ENCODE results near the gene LAGE3. TPM values are rescaled to one million over a fixed set of nuclear protein-coding genes. Genes with fewer than 3 reads are reported as not detected.

The LAGE3 gene
- total RNA-seq, 1 donor from 2014 or later, result 16.9 TPM

GRCh38 chrX:154435171-154435733, 43.8 kb downstream of the LAGE3 start:
- DNase-seq (ENCODE audit: low read depth in 2 of 2), result no peak

- no peak for DNase-seq (ENCODE audit: low read depth in 2 of 2)
Observed at GRCh38 chrX:154434394-154435168, 44.5 kb downstream of the LAGE3 start.

- no peak for DNase-seq (ENCODE audit: low read depth in 2 of 2)
Observed at GRCh38 chrX:154433605-154434004, 45.5 kb downstream of the LAGE3 start.

DNA sequence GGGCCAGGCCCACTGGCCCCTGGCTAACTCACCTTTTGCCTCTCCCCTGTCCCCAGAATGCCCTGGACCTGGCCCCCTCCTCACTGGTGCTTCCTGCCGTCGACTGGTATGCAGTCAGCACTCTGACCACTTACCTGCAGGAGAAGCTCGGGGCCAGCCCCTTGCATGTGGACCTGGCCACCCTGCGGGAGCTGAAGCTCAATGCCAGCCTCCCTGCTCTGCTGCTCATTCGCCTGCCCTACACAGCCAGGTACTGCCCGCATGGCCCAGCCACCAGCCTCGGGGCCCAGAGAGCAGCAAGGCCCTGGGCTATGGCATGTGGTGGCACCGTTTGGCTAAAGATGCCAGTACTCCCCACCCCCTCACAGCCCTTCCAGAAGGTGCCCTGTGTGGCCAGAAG, 46.9 kb downstream of the LAGE3 start:
- DNase-seq (ENCODE audit: low read depth in 2 of 2), result no peak

- DNase-seq (ENCODE audit: low read depth in 2 of 2), result no peak
Observed at GRCh38 chrX:154431341-154431740, 47.7 kb downstream of the LAGE3 start.

DNA sequence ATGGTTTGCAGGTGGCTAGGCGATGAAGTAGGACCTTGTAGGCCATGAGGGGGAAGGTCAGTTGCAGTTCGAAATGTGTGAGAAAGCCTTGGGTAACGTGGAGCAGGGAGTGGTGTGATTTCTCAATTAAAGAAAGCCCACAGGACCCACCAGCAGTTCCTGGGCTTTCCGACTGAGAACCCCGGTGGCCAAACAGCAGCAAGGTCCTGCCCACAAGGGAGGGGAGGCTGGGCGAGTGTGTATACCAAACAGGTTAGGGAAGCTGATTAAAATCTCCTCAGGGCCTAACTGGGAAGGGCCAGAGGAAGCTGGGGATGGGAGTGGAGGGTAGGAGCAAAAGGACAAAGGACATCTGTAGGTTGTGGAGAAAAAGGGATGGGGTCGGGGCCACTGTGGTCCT, 48.2 kb downstream of the LAGE3 start:
- no peak for DNase-seq (ENCODE audit: low read depth in 2 of 2)

GRCh38 chrX:154430479-154430878, 48.6 kb downstream of the LAGE3 start:
- no peak for DNase-seq (ENCODE audit: low read depth in 2 of 2)

DNA sequence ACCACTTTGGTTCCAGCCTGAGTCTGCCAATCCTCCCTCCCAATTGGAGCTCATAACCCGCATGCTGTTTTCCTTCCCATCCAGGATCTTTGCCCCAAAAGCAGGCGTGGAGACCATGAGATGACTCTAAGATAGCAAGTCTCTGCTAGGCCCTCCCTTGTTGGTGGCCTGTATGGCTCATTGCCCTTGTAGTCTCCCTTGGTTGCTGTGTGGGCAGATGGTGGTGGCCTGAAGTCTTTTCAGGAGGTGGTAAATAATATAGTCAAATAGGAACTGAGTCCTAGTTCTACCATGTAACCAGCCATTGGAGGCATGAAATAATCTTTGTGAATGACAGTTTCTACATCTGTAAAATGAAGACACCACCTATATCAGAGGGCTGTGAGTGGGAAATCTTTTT, 49.4 kb downstream of the LAGE3 start:
- no peak for DNase-seq (ENCODE audit: low read depth in 2 of 2)

DNA sequence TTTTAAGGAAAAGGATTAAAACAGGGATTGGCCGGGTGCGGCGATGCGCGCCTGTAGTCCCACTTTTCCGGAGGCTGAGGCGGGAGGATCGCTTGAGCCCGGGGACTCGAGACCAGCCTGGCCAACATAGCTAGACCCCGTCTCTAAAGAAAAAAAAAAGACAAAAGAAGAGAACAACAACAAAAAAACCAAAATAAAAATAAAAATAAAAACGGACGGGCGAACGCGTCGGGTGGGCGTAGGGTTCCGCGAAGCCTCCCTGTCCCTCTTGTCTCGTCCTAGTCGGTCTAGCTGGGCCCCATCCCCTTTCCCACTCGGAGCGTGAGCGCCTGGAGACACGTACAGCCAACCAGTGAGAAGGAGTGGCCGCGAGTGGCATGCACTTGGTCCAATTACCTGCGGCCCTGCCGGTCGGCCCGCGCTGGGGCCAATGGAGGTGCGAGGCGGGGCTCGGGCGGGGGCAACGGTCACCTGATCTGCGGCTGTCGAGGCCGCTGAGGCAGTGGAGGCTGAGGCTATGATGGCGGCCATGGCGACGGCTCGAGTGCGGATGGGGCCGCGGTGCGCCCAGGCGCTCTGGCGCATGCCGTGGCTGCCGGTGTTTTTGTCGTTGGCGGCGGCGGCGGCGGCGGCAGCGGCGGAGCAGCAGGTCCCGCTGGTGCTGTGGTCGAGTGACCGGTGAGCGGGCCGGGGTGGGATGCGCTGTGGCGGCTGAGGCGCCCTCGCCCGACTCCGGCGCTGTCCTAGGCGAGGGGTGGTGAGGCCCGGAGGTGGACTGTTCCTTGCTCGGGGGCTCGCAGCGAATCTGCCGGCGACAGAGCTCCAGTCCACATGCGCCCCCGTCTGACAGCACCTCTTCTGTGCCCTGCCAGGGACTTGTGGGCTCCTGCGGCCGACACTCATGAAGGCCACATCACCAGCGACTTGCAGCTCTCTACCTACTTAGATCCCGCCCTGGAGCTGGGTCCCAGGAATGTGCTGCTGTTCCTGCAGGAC, 50.6 kb downstream of the LAGE3 start, which contains the start of gene ATP6AP1:
ATP6AP1 (plus strand) TSS at position 502 of the 996 bp plus-strand sequence; CDS start at position 518, 16 bp downstream.
- peak; percentile 85 to 96 for DNase-seq (ENCODE audit: low read depth in 2 of 2)

Other genes with a start within 250 kb of the LAGE3 start
- not detected in 2 replicates for gene OPN1MW3, start 221.7 kb downstream of the LAGE3 start, total RNA-seq
- 0.13 TPM in 1 of 2 replicates, not detected in the other for gene TEX28, start 184.2 kb downstream of the LAGE3 start, total RNA-seq
- gene TKTL1, start 183.5 kb downstream of the LAGE3 start, total RNA-seq, result under 0.01 TPM in 1 of 2 replicates, not detected in the other
- 1,135 and 1,161 TPM in 2 replicates for gene FLNA, start 104.6 kb downstream of the LAGE3 start, total RNA-seq
- gene EMD, start 100.0 kb downstream of the LAGE3 start, total RNA-seq, result 17.8 and 20.5 TPM in 2 replicates
- gene RPL10, start 80.9 kb downstream of the LAGE3 start, total RNA-seq, result 2,372 and 2,629 TPM in 2 replicates
- 105 and 121 TPM in 2 replicates for gene DNASE1L1, start 70.0 kb downstream of the LAGE3 start, total RNA-seq
- 11.9 and 14.9 TPM in 2 replicates for gene TAFAZZIN, start 67.7 kb downstream of the LAGE3 start, total RNA-seq
- 58.0 and 105 TPM in 2 replicates for gene ATP6AP1, start 50.6 kb downstream of the LAGE3 start, total RNA-seq
- gene GDI1, start 42.1 kb downstream of the LAGE3 start, total RNA-seq, result 27.0 and 43.0 TPM in 2 replicates
- gene FAM50A, start 35.1 kb downstream of the LAGE3 start, total RNA-seq, result 43.9 and 60.2 TPM in 2 replicates
- gene PLXNA3, start 21.0 kb downstream of the LAGE3 start, total RNA-seq, result 3.0 and 6.2 TPM in 2 replicates
- gene UBL4A, start 7.3 kb upstream of the LAGE3 start, total RNA-seq, result 29.8 and 38.1 TPM in 2 replicates
- 8.1 and 14.4 TPM in 2 replicates for gene SLC10A3, start 11.3 kb upstream of the LAGE3 start, total RNA-seq
- 13.7 and 20.9 TPM in 2 replicates for gene FAM3A, start 37.0 kb upstream of the LAGE3 start, total RNA-seq
- gene G6PD, start 67.6 kb upstream of the LAGE3 start, total RNA-seq, result 33.9 and 35.4 TPM in 2 replicates
- 12.1 and 12.8 TPM in 2 replicates for gene IKBKG, start 68.3 kb upstream of the LAGE3 start, total RNA-seq
- not detected in 2 replicates for gene CTAG1A, start 105.9 kb upstream of the LAGE3 start, total RNA-seq
- gene CTAG1B, start 140.0 kb upstream of the LAGE3 start, total RNA-seq, result not detected in 2 replicates
- not detected in 2 replicates for gene CTAG2, start 174.3 kb upstream of the LAGE3 start, total RNA-seq